CD4-positive, alpha-beta T cell (primary cell): Measurements from ENCODE around the gene GSTA3. TPM values are rescaled to one million over a fixed set of nuclear protein-coding genes. Genes with fewer than 3 reads are reported as not detected.
"Not testable (repeated sequence)": the region's sequence is repeated elsewhere in the genome, so short reads cannot be mapped to it uniquely, and the experiment has no call there.

Experiments used
- ATAC-seq: fragments of 200-7000 bp; cut with Tn5 transposase; one replicate; pipeline ENCODE4 v1.10.0; 2022; ENCODE audit warnings: mild to moderate bottlenecking; ENCODE audit not compliant: poor library complexity
- CTCF ChIA-PET: fragments of 350-600 bp; sonication (Branson Sonifier 250); formaldehyde crosslinking; loops from one replicate; lab custom pipeline; 2021; ENCODE audit warnings: antibody characterized with exemption, inconsistent platforms; lab: Charles Lee
- POLR2A ChIA-PET: fragments of 350-600 bp; sonication (Branson Sonifier 250); formaldehyde crosslinking; loops from one replicate; lab custom pipeline; 2021; ENCODE audit warnings: antibody characterized with exemption, inconsistent platforms; lab: Charles Lee
- DNase-seq, 14 experiments: peaks; one replicate each; pipeline ENCODE4 v3.0.0-alpha.2; 2013 to 2020; ENCODE audit warnings: mixed read lengths in 2 of 14
- H3K27ac ChIP-seq, 2 donors: one replicate each; pipeline versions ENCODE4 v1.5.1 to v1.7.0; 2013; ENCODE audit warnings: low read length in 2 of 2, low read depth in 1 of 2, mild to moderate bottlenecking in 1 of 2
- H3K27me3 ChIP-seq, 2 experiments: 1 replicate in 1 of 2; 2 replicates in 1 of 2; pipeline versions ENCODE4 v1.6.1 to v1.7.0; 2013; ENCODE audit warnings: low read length in 2 of 2, control low read depth in 1 of 2, mild to moderate bottlenecking in 1 of 2, moderate library complexity in 1 of 2; ENCODE audit not compliant: insufficient read depth in 2 of 2, control insufficient read depth in 1 of 2
- H3K36me3 ChIP-seq: one replicate; pipeline ENCODE4 v1.6.1; 2013; ENCODE audit warnings: low read length, control low read depth; ENCODE audit not compliant: insufficient read depth
- H3K4me1 ChIP-seq: one replicate; pipeline ENCODE4 v1.6.1; 2013; ENCODE audit warnings: low read length, control low read depth; ENCODE audit not compliant: insufficient read depth
- H3K4me3 ChIP-seq: one replicate; pipeline ENCODE4 v1.5.1; 2013; ENCODE audit warnings: mild to moderate bottlenecking, low read length, moderate library complexity
- H3K9me3 ChIP-seq, 2 experiments: 1 replicate in 1 of 2; 2 replicates in 1 of 2; pipeline versions ENCODE4 v1.6.1 to v1.7.0; 2013; ENCODE audit warnings: low read length in 2 of 2, mild to moderate bottlenecking in 2 of 2, control low read depth in 1 of 2, moderate library complexity in 1 of 2; ENCODE audit not compliant: control insufficient read depth in 1 of 2, insufficient read depth in 1 of 2
- H3K27ac Mint-ChIP-seq: one replicate; pipeline ENCODE4 v1.8.0; 2020; ENCODE audit warnings: mixed read lengths
- H3K27me3 Mint-ChIP-seq: one replicate; pipeline ENCODE4 v1.8.0; 2021; ENCODE audit warnings: mixed read lengths
- H3K36me3 Mint-ChIP-seq: one replicate; pipeline ENCODE4 v1.8.0; 2021; ENCODE audit warnings: low read depth, mixed read lengths
- H3K4me1 Mint-ChIP-seq: one replicate; pipeline ENCODE4 v1.8.0; 2021; ENCODE audit warnings: low read depth, mixed read lengths
- H3K4me3 Mint-ChIP-seq: one replicate; pipeline ENCODE4 v1.8.0; 2020; ENCODE audit warnings: mild to moderate bottlenecking, mixed read lengths
- H3K9me3 Mint-ChIP-seq: one replicate; pipeline ENCODE4 v1.8.0; 2020; ENCODE audit warnings: mixed read lengths
- intact Hi-C, 2 experiments: fragments of 100-400 bp; cut with DNase I in 1 of 2; cut with micrococcal nuclease in 1 of 2; formaldehyde crosslinking; loops; one replicate each; pipeline versions ENCODE4 v1.15.1 to v1.9.0; 2023 to 2025; cut with DNase I, micrococcal nuclease
- total RNA-seq, 174 experiments: library from RNA in 2 of 174; stranded (reverse) in 2 of 174; gene quantifications; one replicate each; pipeline ENCODE4 v1.2.3 and lab custom pipeline; 2021 to 2026
- TF ChIP-seq, protein P1 (sequence below): fragments of 200-600 bp; IDR thresholded peaks from one replicate; pipeline ENCODE4 v1.8.0; 2022; ENCODE audit warnings: antibody characterized with exemption, mild to moderate bottlenecking

Gene GSTA3
- total RNA-seq, 2 experiments from 2014 or later, result not detected

DNA sequence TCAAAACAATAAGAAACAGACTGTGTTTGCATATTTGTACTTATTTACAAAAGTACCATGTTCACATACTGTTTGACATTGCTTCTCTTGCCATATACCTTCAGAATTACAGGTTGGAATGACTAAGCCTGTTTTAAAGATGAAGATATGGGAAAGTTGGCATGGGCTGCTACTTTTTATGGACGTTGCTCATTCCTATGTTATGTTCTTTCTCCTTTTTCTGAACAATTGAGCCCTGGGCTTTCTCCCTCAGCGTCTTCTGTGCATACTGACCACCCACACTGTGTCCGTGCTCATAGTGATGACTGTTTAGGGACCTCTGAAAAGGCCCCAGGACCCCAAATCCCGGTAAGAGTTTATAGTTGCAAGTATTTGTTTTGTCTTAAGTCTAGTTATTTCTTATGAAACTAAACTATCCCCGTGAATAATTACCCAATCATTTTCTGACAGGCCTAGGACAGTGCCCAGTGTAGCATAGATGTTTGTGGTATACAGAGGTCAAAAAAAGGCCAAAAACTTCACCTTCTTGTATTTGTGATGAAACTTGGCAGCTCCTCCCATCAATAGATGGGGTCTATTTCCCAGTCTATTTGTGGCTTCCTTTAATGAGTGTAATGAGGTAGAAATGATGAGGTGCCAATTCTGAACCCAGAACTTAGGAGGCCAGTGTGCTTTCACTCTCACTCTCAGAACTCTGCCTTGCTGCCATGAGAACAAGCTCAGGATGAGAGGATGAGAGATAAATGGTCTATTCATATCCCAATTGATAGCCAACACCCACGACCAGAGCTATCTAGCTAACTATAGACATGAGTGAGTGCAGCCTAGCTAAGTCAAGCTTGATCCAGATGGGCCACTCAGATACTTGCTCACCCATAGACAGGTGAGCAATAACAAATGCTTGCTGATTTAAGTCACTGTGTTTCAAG, 44.7 kb upstream of the GSTA3 start:
- no peak for ATAC-seq
- TF ChIP-seq, protein P1, sequence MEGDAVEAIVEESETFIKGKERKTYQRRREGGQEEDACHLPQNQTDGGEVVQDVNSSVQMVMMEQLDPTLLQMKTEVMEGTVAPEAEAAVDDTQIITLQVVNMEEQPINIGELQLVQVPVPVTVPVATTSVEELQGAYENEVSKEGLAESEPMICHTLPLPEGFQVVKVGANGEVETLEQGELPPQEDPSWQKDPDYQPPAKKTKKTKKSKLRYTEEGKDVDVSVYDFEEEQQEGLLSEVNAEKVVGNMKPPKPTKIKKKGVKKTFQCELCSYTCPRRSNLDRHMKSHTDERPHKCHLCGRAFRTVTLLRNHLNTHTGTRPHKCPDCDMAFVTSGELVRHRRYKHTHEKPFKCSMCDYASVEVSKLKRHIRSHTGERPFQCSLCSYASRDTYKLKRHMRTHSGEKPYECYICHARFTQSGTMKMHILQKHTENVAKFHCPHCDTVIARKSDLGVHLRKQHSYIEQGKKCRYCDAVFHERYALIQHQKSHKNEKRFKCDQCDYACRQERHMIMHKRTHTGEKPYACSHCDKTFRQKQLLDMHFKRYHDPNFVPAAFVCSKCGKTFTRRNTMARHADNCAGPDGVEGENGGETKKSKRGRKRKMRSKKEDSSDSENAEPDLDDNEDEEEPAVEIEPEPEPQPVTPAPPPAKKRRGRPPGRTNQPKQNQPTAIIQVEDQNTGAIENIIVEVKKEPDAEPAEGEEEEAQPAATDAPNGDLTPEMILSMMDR, result no peak
- no peak for DNase-seq
- Histone ChIP-seq H3K9me3 (no peaks in the 10 kb centered on the region), H3K4me3 (no peak overlapping the region), H3K36me3 (no peaks in the 10 kb centered on the region), H3K27ac (no peak overlapping the region), H3K27me3 (no peaks in the 10 kb centered on the region), H3K4me1 (no peaks in the 10 kb centered on the region)
- H3K9me3 Mint-ChIP-seq, result no peaks in the 10 kb centered on the region
- no peaks in the 10 kb centered on the region for H3K27me3 Mint-ChIP-seq
- no peaks in the 10 kb centered on the region for H3K36me3 Mint-ChIP-seq
- intact Hi-C loops, result no loop called here
- H3K4me1 Mint-ChIP-seq, result no peaks in the 10 kb centered on the region
- ChIA-PET CTCF (no interaction called here), POLR2A (no interaction called here)
- no peak overlapping the region for H3K4me3 Mint-ChIP-seq
- H3K27ac Mint-ChIP-seq, result no peak overlapping the region

DNA sequence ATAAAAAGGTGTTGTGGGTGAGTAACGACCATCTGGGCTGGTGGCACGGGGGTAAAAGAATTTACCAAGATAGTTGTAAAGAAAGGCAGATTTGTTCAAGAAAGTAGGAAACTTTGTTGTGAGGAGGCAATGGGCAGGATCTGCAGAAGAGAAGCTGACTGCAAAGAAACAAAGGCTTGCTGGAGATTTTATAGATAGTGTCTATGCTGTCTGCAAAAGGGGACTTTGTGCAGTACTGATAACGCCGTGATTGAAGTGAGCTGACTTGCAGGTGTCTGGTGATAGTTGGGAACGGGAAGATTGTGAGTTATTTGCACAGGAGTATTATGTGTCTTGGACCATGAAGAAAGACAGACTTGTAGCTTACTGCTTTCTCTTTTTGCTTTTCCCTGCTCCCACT, 36.8 kb upstream of the GSTA3 start:
- Mint-ChIP-seq H3K27me3 (peaks cover 35% of the 10 kb centered on the region), H3K9me3 (no peaks in the 10 kb centered on the region), H3K27ac (no peak overlapping the region), H3K36me3 (no peaks in the 10 kb centered on the region), H3K4me1 (peaks cover 6% of the 10 kb centered on the region), H3K4me3 (no peak overlapping the region)
- TF ChIP-seq, protein P1, result no peak
- Histone ChIP-seq H3K4me1 (no peaks in the 10 kb centered on the region), H3K36me3 (no peaks in the 10 kb centered on the region), H3K4me3 (no peak overlapping the region), H3K27me3 (peaks cover 2 to 10% of the 10 kb centered on the region in 2 experiments), H3K9me3 (no peaks in the 10 kb centered on the region), H3K27ac (no peak overlapping the region)
- DNase-seq, result no peak
- CTCF ChIA-PET, result no interaction called here
- no peak for ATAC-seq
- intact Hi-C loops, result no loop called here
- POLR2A ChIA-PET, result no interaction called here

DNA sequence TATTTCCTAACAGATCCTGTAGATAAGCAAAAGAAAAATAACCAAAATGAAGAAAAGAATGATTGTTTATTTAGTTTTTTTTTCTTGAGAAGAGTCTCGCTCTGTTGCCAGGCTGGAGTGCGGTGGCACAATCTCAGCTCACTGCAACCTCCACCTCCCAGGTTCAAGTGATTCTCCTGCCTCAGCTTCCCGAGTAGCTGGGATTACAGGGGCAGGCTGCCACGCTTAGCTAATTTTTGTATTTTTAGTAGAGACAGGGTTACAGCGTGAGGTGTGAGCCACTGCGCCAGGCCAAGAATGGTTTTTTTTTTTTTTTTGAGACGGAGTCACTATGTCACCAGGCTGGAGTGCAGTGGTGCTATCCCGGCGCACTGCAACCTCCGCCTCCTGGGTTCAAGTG, 33.3 kb upstream of the GSTA3 start:
- H3K36me3 ChIP-seq, H3K27ac ChIP-seq, H3K4me3 ChIP-seq, intact Hi-C loops, POLR2A ChIA-PET, ATAC-seq, DNase-seq, H3K9me3 Mint-ChIP-seq, H3K36me3 Mint-ChIP-seq, CTCF ChIA-PET, H3K4me3 Mint-ChIP-seq, H3K27ac Mint-ChIP-seq, H3K4me1 ChIP-seq, H3K4me1 Mint-ChIP-seq, H3K9me3 ChIP-seq: not testable (repeated sequence)
- peaks cover 2 to 10% of the 10 kb centered on the region in 2 experiments for H3K27me3 ChIP-seq
- H3K27me3 Mint-ChIP-seq, result peaks cover 36% of the 10 kb centered on the region
